WTC11 (cell line): Measurements from ENCODE around the gene TMEM59L. TPM values are rescaled to one million over a fixed set of nuclear protein-coding genes. Genes with fewer than 3 reads are reported as not detected.

Experiments used
- ATAC-seq: fragments of 200-7000 bp; cut with Tn5 transposase; 2 replicates; pipeline ENCODE4 v1.10.0; 2021; ENCODE audit warnings: mild to moderate bottlenecking, moderate library complexity
- CTCF ChIA-PET: fragments of 300-600 bp; sonication (Branson Sonifier 250); formaldehyde crosslinking; loops from one replicate; lab custom pipeline; 2021; ENCODE audit warnings: antibody characterized with exemption; lab: Charles Lee
- POLR2A ChIA-PET: fragments of 350-600 bp; sonication (Branson Sonifier 250); formaldehyde crosslinking; loops from one replicate; lab custom pipeline; 2021; ENCODE audit warnings: antibody characterized with exemption; lab: Charles Lee
- DNase-seq: peaks from one replicate; pipeline ENCODE4 v3.0.0; 2021; ENCODE audit warnings: low spot score
- H3K27ac Mint-ChIP-seq: 2 replicates; pipeline ENCODE4 v1.8.0; 2021; ENCODE audit warnings: mixed read lengths
- H3K27me3 Mint-ChIP-seq: 2 replicates; pipeline ENCODE4 v1.8.0; 2021; ENCODE audit warnings: low read depth, mild to moderate bottlenecking, moderate library complexity, mixed read lengths
- H3K36me3 Mint-ChIP-seq: 2 replicates; pipeline ENCODE4 v1.8.0; 2021; ENCODE audit warnings: mixed read lengths
- H3K4me1 Mint-ChIP-seq: 2 replicates; pipeline ENCODE4 v1.8.0; 2022; ENCODE audit warnings: mixed read lengths
- H3K4me3 Mint-ChIP-seq: 2 replicates; pipeline ENCODE4 v1.8.0; 2021; ENCODE audit warnings: mild to moderate bottlenecking, moderate library complexity, mixed read lengths
- H3K9me3 Mint-ChIP-seq: 2 replicates; pipeline ENCODE4 v1.8.0; 2021; ENCODE audit warnings: mixed read lengths
- AFF4 ChIP-seq: sonication (generic); formaldehyde crosslinking; IDR thresholded peaks from 2 replicates; pipeline ENCODE4 v1.8.1; 2023; ENCODE audit warnings: mild to moderate bottlenecking, missing genetic modification reagents, borderline replicate concordance
- CREB1 ChIP-seq: sonication (generic); formaldehyde crosslinking; IDR thresholded peaks from 2 replicates; pipeline ENCODE4 v1.8.0; 2023; ENCODE audit warnings: mild to moderate bottlenecking, missing genetic modification reagents
- CTCF ChIP-seq: fragments of 200-600 bp; IDR thresholded peaks from 2 replicates; pipeline ENCODE4 v1.8.0; 2022; ENCODE audit warnings: antibody characterized with exemption
- FOXP4 ChIP-seq: sonication (generic); formaldehyde crosslinking; IDR thresholded peaks from 2 replicates; pipeline ENCODE4 v1.8.0; 2022; ENCODE audit warnings: mild to moderate bottlenecking, missing genetic modification reagents
- JUN ChIP-seq: sonication (generic); formaldehyde crosslinking; IDR thresholded peaks from 2 replicates; pipeline ENCODE4 v1.8.0; 2023; ENCODE audit warnings: mild to moderate bottlenecking, missing genetic modification reagents
- NFE2L1 ChIP-seq: sonication (generic); formaldehyde crosslinking; IDR thresholded peaks from 2 replicates; pipeline ENCODE4 v1.8.1; 2023; ENCODE audit warnings: missing genetic modification reagents
- SOX15 ChIP-seq: fragments of 250-450 bp; sonication (Bioruptor Pico); IDR thresholded peaks from 2 replicates; pipeline ENCODE4 v1.9.0; 2021; ENCODE audit warnings: mild to moderate bottlenecking
- TEAD4 ChIP-seq: sonication (generic); formaldehyde crosslinking; IDR thresholded peaks from 2 replicates; pipeline ENCODE4 v1.8.0; 2022; ENCODE audit warnings: mild to moderate bottlenecking, missing genetic modification reagents
- ZNF232 ChIP-seq: sonication (generic); formaldehyde crosslinking; IDR thresholded peaks from 2 replicates; pipeline ENCODE4 v1.8.0; 2022; ENCODE audit warnings: mild to moderate bottlenecking, missing genetic modification reagents
- ZNF263 ChIP-seq: sonication (generic); formaldehyde crosslinking; IDR thresholded peaks from 2 replicates; pipeline ENCODE4 v1.8.1; 2022; ENCODE audit warnings: low read depth, mild to moderate bottlenecking, moderate library complexity, missing genetic modification reagents
- ZNF317 ChIP-seq: sonication (generic); formaldehyde crosslinking; IDR thresholded peaks from 2 replicates; pipeline ENCODE4 v1.8.1; 2023; ENCODE audit warnings: low read depth, mild to moderate bottlenecking, moderate library complexity, missing genetic modification reagents, borderline replicate concordance
- ZNF423 ChIP-seq: fragments of 250-450 bp; sonication (Bioruptor Pico); IDR thresholded peaks from 2 replicates; pipeline ENCODE4 v2.1.2; 2022; ENCODE audit warnings: mild to moderate bottlenecking, moderate library complexity
- ZNF425 ChIP-seq: fragments of 250-450 bp; sonication (Bioruptor Pico); conservative IDR thresholded peaks from 2 replicates; pipeline ENCODE4 v1.9.0; 2021; ENCODE audit warnings: mild to moderate bottlenecking
- total RNA-seq: library from RNA; stranded (reverse); gene quantifications from 3 replicates; pipeline ENCODE4 v1.2.3, GENCODE V29; 2021
- TF ChIP-seq, protein P1 (sequence below): sonication (generic); formaldehyde crosslinking; IDR thresholded peaks from 2 replicates; pipeline ENCODE4 v1.8.0; 2023; ENCODE audit warnings: missing genetic modification reagents
- TF ChIP-seq, protein P2 (sequence below): sonication (generic); formaldehyde crosslinking; IDR thresholded peaks from 2 replicates; pipeline ENCODE4 v1.8.0; 2023; ENCODE audit warnings: mild to moderate bottlenecking, missing genetic modification reagents

TMEM59L gene
- total RNA-seq, 1 experiment from 2014 or later: 14.8 TPM

DNA sequence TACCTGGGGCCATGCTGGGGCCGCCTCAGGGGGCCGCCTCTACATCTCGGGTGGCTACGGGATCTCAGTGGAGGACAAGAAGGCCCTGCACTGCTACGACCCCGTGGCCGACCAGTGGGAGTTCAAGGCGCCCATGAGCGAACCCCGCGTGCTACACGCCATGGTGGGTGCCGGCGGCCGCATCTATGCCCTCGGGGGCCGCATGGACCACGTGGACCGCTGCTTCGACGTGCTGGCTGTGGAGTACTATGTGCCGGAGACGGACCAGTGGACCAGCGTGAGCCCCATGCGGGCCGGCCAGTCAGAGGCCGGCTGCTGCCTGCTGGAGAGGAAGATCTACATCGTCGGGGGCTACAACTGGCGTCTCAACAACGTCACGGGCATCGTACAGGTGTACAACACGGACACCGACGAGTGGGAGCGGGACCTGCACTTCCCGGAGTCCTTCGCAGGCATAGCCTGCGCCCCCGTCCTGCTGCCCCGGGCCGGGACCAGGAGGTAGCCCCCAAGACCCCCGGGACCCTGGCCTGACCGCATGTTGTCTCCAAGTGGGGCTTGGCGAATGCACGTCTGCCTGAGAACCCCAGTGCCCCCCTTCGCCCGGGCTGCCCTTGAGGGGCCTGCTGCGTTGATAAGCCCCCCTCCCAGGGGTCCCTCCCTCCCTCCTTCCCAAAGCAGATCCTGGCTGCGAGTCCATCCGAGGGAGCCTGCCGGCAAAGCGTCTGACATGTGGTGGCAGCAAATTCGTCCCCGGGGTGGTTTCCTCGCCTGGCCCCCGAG is 56.3 kb downstream of the TMEM59L start (continued):
- TF ChIP-seq ZNF425 (CRISPR knock-in tag) (no peak), FOXP4 (CRISPR knock-in tag) (no peak)

DNA sequence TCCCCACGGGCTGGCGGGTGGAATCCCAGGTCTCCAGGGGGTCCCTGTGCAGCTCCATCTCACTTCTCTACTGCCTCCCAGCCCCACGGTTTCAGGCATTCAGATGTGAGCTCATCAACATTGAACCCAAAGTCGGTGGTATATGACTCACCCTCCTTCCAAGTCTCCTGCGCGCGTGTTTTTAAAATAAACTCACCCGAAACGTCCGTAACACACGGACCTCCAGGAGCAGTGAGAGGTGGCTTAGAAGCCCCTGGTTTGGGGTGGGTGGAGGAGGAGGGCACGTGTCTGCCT is 56.8 kb downstream of the TMEM59L start:
- POLR2A ChIA-PET: no interaction called here
- H3K4me3 Mint-ChIP-seq: no peak overlapping the region
- CTCF ChIA-PET: no interaction called here
- peaks cover 3% of the 10 kb centered on the region; the same call in 1 of the 2 replicates for H3K4me1 Mint-ChIP-seq
- ATAC-seq: no peak
- no peak for TF ChIP-seq NFE2L1 (CRISPR knock-in tag)
- TF ChIP-seq, protein P1, sequence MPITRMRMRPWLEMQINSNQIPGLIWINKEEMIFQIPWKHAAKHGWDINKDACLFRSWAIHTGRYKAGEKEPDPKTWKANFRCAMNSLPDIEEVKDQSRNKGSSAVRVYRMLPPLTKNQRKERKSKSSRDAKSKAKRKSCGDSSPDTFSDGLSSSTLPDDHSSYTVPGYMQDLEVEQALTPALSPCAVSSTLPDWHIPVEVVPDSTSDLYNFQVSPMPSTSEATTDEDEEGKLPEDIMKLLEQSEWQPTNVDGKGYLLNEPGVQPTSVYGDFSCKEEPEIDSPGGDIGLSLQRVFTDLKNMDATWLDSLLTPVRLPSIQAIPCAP (CRISPR knock-in tag): no peak
- TF ChIP-seq SOX15: no peak
- no peak for TF ChIP-seq CREB1 (CRISPR knock-in tag)
- no peak for TF ChIP-seq AFF4 (CRISPR knock-in tag)
- no peak for TF ChIP-seq FOXP4 (CRISPR knock-in tag)
- no peak for TF ChIP-seq JUN (CRISPR knock-in tag)
- TF ChIP-seq ZNF317 (CRISPR knock-in tag): no peak
- TF ChIP-seq, all 79 proteins: peak for 0
- no peak for DNase-seq
- Mint-ChIP-seq H3K36me3 (peaks cover 8% of the 10 kb centered on the region; the same call in 1 of the 2 replicates), H3K27ac (no peak overlapping the region), H3K27me3 (no peaks in the 10 kb centered on the region), H3K9me3 (no peaks in the 10 kb centered on the region)

DNA sequence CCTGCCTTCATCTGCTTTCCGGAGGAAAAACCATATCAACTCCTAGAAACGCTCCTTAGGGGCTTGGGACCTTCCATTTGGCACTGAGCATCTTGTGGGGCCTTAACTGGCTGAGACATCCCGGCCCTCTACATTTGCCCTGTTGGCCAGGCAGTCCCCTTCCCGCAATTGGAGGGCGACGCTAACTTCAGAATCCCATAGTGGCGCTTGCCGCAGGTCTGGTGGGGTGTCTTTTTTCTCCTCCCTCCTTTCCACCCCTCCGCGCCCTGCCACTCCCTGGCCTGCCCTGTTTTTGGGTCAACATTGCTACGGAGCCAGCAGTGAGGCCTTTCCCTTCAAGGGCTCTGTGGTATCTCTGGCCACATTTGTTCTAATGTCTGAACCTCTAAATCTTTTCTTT is 57.2 kb downstream of the TMEM59L start:
- CTCF ChIA-PET: interaction anchor here (1.0 kb wide), 1 partner anchor 70 kb away, joined by 3 read pairs; no protein-coding TSS in a partner anchor
- H3K4me3 Mint-ChIP-seq: no peak overlapping the region
- peaks cover 8% of the 10 kb centered on the region; the same call in 1 of the 2 replicates for H3K36me3 Mint-ChIP-seq
- H3K27ac Mint-ChIP-seq: peak overlapping the region; percentile 84
- DNase-seq: no peak
- ATAC-seq: no peak
- H3K27me3 Mint-ChIP-seq: no peaks in the 10 kb centered on the region
- H3K4me1 Mint-ChIP-seq: peaks cover 3% of the 10 kb centered on the region; the same call in 1 of the 2 replicates
- no peaks in the 10 kb centered on the region for H3K9me3 Mint-ChIP-seq
- POLR2A ChIA-PET: no interaction called here
- TF ChIP-seq CREB1 (CRISPR knock-in tag) (no peak), TEAD4 (no peak), NFE2L1 (CRISPR knock-in tag) (no peak), ZNF423 (CRISPR knock-in tag) (no peak), ZNF232 (CRISPR knock-in tag) (no peak), ZNF263 (CRISPR knock-in tag) (no peak), CTCF (no peak)
- TF ChIP-seq, protein P2, sequence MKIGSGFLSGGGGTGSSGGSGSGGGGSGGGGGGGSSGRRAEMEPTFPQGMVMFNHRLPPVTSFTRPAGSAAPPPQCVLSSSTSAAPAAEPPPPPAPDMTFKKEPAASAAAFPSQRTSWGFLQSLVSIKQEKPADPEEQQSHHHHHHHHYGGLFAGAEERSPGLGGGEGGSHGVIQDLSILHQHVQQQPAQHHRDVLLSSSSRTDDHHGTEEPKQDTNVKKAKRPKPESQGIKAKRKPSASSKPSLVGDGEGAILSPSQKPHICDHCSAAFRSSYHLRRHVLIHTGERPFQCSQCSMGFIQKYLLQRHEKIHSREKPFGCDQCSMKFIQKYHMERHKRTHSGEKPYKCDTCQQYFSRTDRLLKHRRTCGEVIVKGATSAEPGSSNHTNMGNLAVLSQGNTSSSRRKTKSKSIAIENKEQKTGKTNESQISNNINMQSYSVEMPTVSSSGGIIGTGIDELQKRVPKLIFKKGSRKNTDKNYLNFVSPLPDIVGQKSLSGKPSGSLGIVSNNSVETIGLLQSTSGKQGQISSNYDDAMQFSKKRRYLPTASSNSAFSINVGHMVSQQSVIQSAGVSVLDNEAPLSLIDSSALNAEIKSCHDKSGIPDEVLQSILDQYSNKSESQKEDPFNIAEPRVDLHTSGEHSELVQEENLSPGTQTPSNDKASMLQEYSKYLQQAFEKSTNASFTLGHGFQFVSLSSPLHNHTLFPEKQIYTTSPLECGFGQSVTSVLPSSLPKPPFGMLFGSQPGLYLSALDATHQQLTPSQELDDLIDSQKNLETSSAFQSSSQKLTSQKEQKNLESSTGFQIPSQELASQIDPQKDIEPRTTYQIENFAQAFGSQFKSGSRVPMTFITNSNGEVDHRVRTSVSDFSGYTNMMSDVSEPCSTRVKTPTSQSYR: no peak
